PC-3 (cell line): ENCODE results near the gene WLS. TPM values are rescaled to one million over a fixed set of nuclear protein-coding genes. Genes with fewer than 3 reads are reported as not detected.
A peak's percentile ranks its signal among the peaks of the same experiment; 100 is the strongest.

Source experiments
- ATAC-seq: fragments of 200-7000 bp; cut with Tn5 transposase; 2 replicates; pipeline ENCODE4 v1.9.1; 2020; ENCODE audit warnings: mild to moderate bottlenecking, moderate library complexity
- BruUV-seq: library from RNA; stranded (reverse); fragments of 400-500 nt; replicated peaks from 2 replicates; lab custom pipeline; 2021; lab: Mats Ljungman, UMichigan
- CTCF ChIA-PET: fragments of 300-600 bp; sonication (Branson Sonifier 250); formaldehyde crosslinking; loops from one replicate; lab custom pipeline; 2022; ENCODE audit warnings: antibody characterized with exemption; lab: Charles Lee
- POLR2A ChIA-PET: fragments of 300-600 bp; sonication (Branson Sonifier 250); formaldehyde crosslinking; loops from one replicate; lab custom pipeline; 2022; ENCODE audit warnings: antibody characterized with exemption; ENCODE audit not compliant: unreplicated experiment; lab: Charles Lee
- DNase-seq: peaks from one replicate; pipeline ENCODE4 v3.0.0-alpha.2; 2015
- H2AFZ ChIP-seq: fragments of 300-600 bp; sonication (generic); 2 replicates; pipeline ENCODE4 v1.6.0; 2016; ENCODE audit warnings: antibody characterized with exemption, low read length
- H3F3A ChIP-seq: fragments of 300-600 bp; sonication (generic); one replicate; pipeline ENCODE4 v1.6.0; 2017; ENCODE audit warnings: antibody characterized with exemption, low read length, control low read depth, mild to moderate bottlenecking; ENCODE audit not compliant: unreplicated experiment
- H3K27ac ChIP-seq: fragments of 300-600 bp; sonication (generic); 2 replicates; pipeline ENCODE4 v1.5.1; 2016; ENCODE audit warnings: mild to moderate bottlenecking, low read length
- H3K27me3 ChIP-seq: fragments of 300-600 bp; sonication (generic); 2 replicates; pipeline ENCODE4 v1.6.1; 2016; ENCODE audit warnings: low read length, mixed read lengths
- H3K36me3 ChIP-seq: fragments of 300-600 bp; sonication (generic); 2 replicates; pipeline ENCODE4 v1.6.1; 2016; ENCODE audit warnings: low read depth, mixed run types, low read length, mixed read lengths
- H3K4me1 ChIP-seq: fragments of 300-600 bp; sonication (generic); 2 replicates; pipeline ENCODE4 v1.5.1; 2016; ENCODE audit warnings: low read length; ENCODE audit not compliant: insufficient read depth
- H3K4me2 ChIP-seq: fragments of 300-600 bp; sonication (generic); 2 replicates; pipeline ENCODE4 v1.6.0; 2016; ENCODE audit warnings: low read length
- H3K4me3 ChIP-seq: fragments of 300-600 bp; sonication (generic); 2 replicates; pipeline ENCODE4 v1.5.1; 2016; ENCODE audit warnings: mild to moderate bottlenecking, low read length, mixed read lengths
- H3K79me2 ChIP-seq: fragments of 300-600 bp; sonication (generic); 2 replicates; pipeline ENCODE4 v1.6.1; 2017; ENCODE audit warnings: low read length, mixed read lengths
- H3K9ac ChIP-seq: fragments of 300-600 bp; sonication (generic); 2 replicates; pipeline ENCODE4 v1.6.0; 2016; ENCODE audit warnings: mild to moderate bottlenecking, low read length
- H3K9me2 ChIP-seq: fragments of 300-600 bp; sonication (generic); replicated peaks from 2 replicates; pipeline ENCODE4 v1.6.1; 2016; ENCODE audit warnings: mixed run types, low read length, mixed read lengths
- H3K9me3 ChIP-seq: fragments of 300-600 bp; sonication (generic); 2 replicates; pipeline ENCODE4 v1.6.1; 2016; ENCODE audit warnings: low read length, mixed read lengths
- H4K20me1 ChIP-seq: fragments of 300-600 bp; sonication (generic); 2 replicates; pipeline ENCODE4 v1.6.1; 2016; ENCODE audit warnings: low read length, mixed read lengths
- EZH2 ChIP-seq: fragments of 300-600 bp; sonication (generic); IDR thresholded peaks from one replicate; pipeline ENCODE4 v1.6.1; 2017; ENCODE audit warnings: antibody characterized with exemption, mild to moderate bottlenecking, low read length; ENCODE audit not compliant: unreplicated experiment
- EZH2phosphoT487 ChIP-seq: fragments of 300-600 bp; sonication (generic); IDR thresholded peaks from 2 replicates; pipeline ENCODE4 v1.6.1; 2018; ENCODE audit warnings: mild to moderate bottlenecking, antibody characterized with exemption, low read length, borderline replicate concordance
- intact Hi-C: fragments of 100-400 bp; cut with micrococcal nuclease; formaldehyde crosslinking; loops from 2 replicates; pipeline ENCODE4 v1.9.0; 2023
- total RNA-seq: library from RNA; depleted of rRNA; stranded (reverse); fragments of >200 nt; gene quantifications from 2 replicates; pipeline ENCODE4 v1.2.3, GENCODE V29; 2014
- TF ChIP-seq, protein P1 (sequence below): fragments of 300-600 bp; sonication (generic); conservative IDR thresholded peaks from 2 replicates; pipeline ENCODE4 v1.5.1; 2017; ENCODE audit warnings: antibody characterized with exemption, low read depth, mild to moderate bottlenecking, low read length

Gene WLS
- total RNA-seq, 1 experiment from 2014 or later: 19.1 TPM

GRCh38 chr1:68185743-68186142 is 46.6 kb downstream of the WLS start:
- Histone ChIP-seq H3K27me3 (no peaks in the 10 kb centered on the region), H3K4me2 (no peak overlapping the region), H3F3A (no peaks in the 10 kb centered on the region), H3K27ac (no peak overlapping the region), H3K4me1 (peaks cover 6% of the 10 kb centered on the region; the same call in 1 of the 2 replicates), H4K20me1 (no peaks in the 10 kb centered on the region), H3K4me3 (no peak overlapping the region), H2AFZ (no peak overlapping the region), H3K9me3 (no peaks in the 10 kb centered on the region), H3K79me2 (no peaks in the 10 kb centered on the region), H3K9ac (no peak overlapping the region), H3K9me2 (no peaks in the 10 kb centered on the region), H3K36me3 (0 out of 2 replicates have a peak, but pooled peaks cover 7% of the 10 kb centered on the region)
- BruUV-seq: no TSS peak
- POLR2A ChIA-PET: no interaction called here
- intact Hi-C loops: no loop called here
- ATAC-seq (peak; percentile 40; the same call in 1 of the 2 replicates), DNase-seq (peak; percentile 58)
- CTCF ChIA-PET: no interaction called here
- TF ChIP-seq EZH2phosphoT487: no peak
- TF ChIP-seq, protein P1, sequence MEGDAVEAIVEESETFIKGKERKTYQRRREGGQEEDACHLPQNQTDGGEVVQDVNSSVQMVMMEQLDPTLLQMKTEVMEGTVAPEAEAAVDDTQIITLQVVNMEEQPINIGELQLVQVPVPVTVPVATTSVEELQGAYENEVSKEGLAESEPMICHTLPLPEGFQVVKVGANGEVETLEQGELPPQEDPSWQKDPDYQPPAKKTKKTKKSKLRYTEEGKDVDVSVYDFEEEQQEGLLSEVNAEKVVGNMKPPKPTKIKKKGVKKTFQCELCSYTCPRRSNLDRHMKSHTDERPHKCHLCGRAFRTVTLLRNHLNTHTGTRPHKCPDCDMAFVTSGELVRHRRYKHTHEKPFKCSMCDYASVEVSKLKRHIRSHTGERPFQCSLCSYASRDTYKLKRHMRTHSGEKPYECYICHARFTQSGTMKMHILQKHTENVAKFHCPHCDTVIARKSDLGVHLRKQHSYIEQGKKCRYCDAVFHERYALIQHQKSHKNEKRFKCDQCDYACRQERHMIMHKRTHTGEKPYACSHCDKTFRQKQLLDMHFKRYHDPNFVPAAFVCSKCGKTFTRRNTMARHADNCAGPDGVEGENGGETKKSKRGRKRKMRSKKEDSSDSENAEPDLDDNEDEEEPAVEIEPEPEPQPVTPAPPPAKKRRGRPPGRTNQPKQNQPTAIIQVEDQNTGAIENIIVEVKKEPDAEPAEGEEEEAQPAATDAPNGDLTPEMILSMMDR: no peak
- TF ChIP-seq EZH2: no peak

DNA sequence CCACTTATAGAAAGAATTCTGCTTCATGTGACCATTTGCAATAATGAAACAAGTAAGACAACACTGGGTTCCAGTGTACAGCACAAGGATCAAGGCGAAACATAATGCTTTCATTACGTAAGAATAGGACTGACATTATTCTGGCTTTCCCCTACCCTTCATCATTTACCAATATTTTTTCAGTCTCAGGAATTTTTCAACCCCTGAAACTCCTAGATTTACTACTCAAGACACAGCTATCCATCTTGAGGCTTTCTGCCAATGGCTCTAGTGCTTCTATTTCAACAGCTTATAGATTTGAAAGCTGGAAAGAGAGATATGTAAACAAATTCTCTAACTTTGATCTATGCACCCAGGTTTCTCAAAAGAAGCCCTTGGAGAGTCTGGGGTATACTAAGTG is 48.4 kb downstream of the WLS start:
- Histone ChIP-seq H3K4me3 (no peak overlapping the region), H3K36me3 (no peaks in the 10 kb centered on the region), H3K79me2 (no peaks in the 10 kb centered on the region), H4K20me1 (no peaks in the 10 kb centered on the region), H3F3A (no peaks in the 10 kb centered on the region), H3K27me3 (no peaks in the 10 kb centered on the region), H3K27ac (no peak overlapping the region), H3K4me2 (no peak overlapping the region), H3K9me3 (no peaks in the 10 kb centered on the region), H3K4me1 (peaks cover 14% of the 10 kb centered on the region), H3K9me2 (no peaks in the 10 kb centered on the region), H2AFZ (no peak overlapping the region), H3K9ac (no peak overlapping the region)
- ATAC-seq (no peak), DNase-seq (no peak)
- intact Hi-C loops: no loop called here
- no peak for TF ChIP-seq EZH2phosphoT487
- no peak for TF ChIP-seq EZH2
- TF ChIP-seq, protein P1: no peak
- ChIA-PET CTCF (no interaction called here), POLR2A (no interaction called here)
- no TSS peak for BruUV-seq

GRCh38 chr1:68181165-68181556 is 51.2 kb downstream of the WLS start:
- ATAC-seq (no peak), DNase-seq (no peak)
- Histone ChIP-seq H3K9me3 (no peaks in the 10 kb centered on the region), H3K4me3 (no peak overlapping the region), H3K27ac (no peak overlapping the region), H2AFZ (no peak overlapping the region), H3K4me1 (peaks cover 36% of the 10 kb centered on the region), H3K27me3 (no peaks in the 10 kb centered on the region), H3F3A (no peaks in the 10 kb centered on the region), H3K9ac (no peak overlapping the region), H3K4me2 (no peak overlapping the region), H3K9me2 (no peaks in the 10 kb centered on the region), H4K20me1 (no peaks in the 10 kb centered on the region), H3K79me2 (no peaks in the 10 kb centered on the region), H3K36me3 (no peaks in the 10 kb centered on the region)
- ChIA-PET CTCF (no interaction called here), POLR2A (no interaction called here)
- intact Hi-C loops: no loop called here
- BruUV-seq: no TSS peak
- TF ChIP-seq EZH2: no peak
- TF ChIP-seq, protein P1: no peak
- no peak for TF ChIP-seq EZH2phosphoT487
